K562 (cell line): ENCODE data around the gene SLC36A3. TPM values are rescaled to one million over a fixed set of nuclear protein-coding genes. Genes with fewer than 3 reads are reported as not detected.

Source experiments
- ATAC-seq: fragments of 200-7000 bp; cut with Tn5 transposase; 3 replicates; pipeline ENCODE4 v1.9.1; 2020; ENCODE audit warnings: moderate library complexity
- BruUV-seq: library from RNA; stranded (reverse); fragments of 400-500 nt; replicated peaks from 2 replicates; lab custom pipeline; 2021; lab: Mats Ljungman, UMichigan
- CTCF ChIA-PET: fragments of 300-600 bp; formaldehyde crosslinking; extraction: SDS; loops from one replicate; lab custom pipeline; 2021; ENCODE audit warnings: low intra/inter-chr PET ratio; lab: Yijun Ruan, JAX
- POLR2A ChIA-PET: fragments of 300-600, 350-650 bp; sonication (Branson Sonifier 250); formaldehyde crosslinking; extraction: SDS; loops from one replicate; lab custom pipeline; 2021; ENCODE audit warnings: antibody characterized with exemption, inconsistent platforms; lab: Yijun Ruan, JAX
- DNase-seq, 4 experiments: peaks; one replicate each; pipeline versions ENCODE4 v3.0.0 to v3.0.0-alpha.2; 2011 to 2018; ENCODE audit warnings: low spot score in 3 of 4, mixed read lengths in 3 of 4; ENCODE audit errors: extremely low read depth in 1 of 4
- FAIRE-seq: peaks from 2 replicates; lab custom pipeline; 2011; peaks lifted over from hg19 to GRCh38; lab: Jason Lieb, UNC
- H2AFZ ChIP-seq: 2 replicates; pipeline ENCODE4 v1.6.0; 2011; ENCODE audit warnings: low read depth, low read length, control low read depth, inconsistent platforms
- H3K27ac ChIP-seq: fragments of 200-600 bp; 3 replicates; pipeline ENCODE4 v1.8.0; 2011; ENCODE audit warnings: low read depth, mild to moderate bottlenecking, control low read depth, inconsistent platforms, low read length, moderate library complexity, mixed read lengths; ENCODE audit errors: extremely low read depth
- H3K27me3 ChIP-seq, 2 experiments: fragments of 300-600 bp in 1 of 2; 2 replicates in 1 of 2; 3 replicates in 1 of 2; pipeline versions ENCODE4 v1.6.0 to v1.8.0; 2011; ENCODE audit warnings: inconsistent platforms in 2 of 2, low read length in 2 of 2, mild to moderate bottlenecking in 1 of 2, mixed read lengths in 1 of 2, moderate library complexity in 1 of 2; ENCODE audit not compliant: control insufficient read depth in 2 of 2, insufficient read depth in 2 of 2
- H3K36me3 ChIP-seq: fragments of 300-600 bp; 3 replicates; pipeline ENCODE4 v1.8.0; 2011; ENCODE audit warnings: mild to moderate bottlenecking, low read length, inconsistent platforms; ENCODE audit not compliant: control insufficient read depth, insufficient read depth
- H3K4me1 ChIP-seq, 2 experiments: fragments of 200-600 bp in 1 of 2; replicated peaks in 1 of 2; 2 replicates in 1 of 2; 3 replicates in 1 of 2; pipeline versions ENCODE4 v1.5.1 to v1.8.0; 2011; ENCODE audit warnings: inconsistent platforms in 2 of 2, low read length in 2 of 2, mild to moderate bottlenecking in 1 of 2, mixed read lengths in 1 of 2, moderate library complexity in 1 of 2; ENCODE audit not compliant: control insufficient read depth in 2 of 2, insufficient read depth in 2 of 2
- H3K4me2 ChIP-seq: 2 replicates; pipeline ENCODE4 v1.6.1; 2011; ENCODE audit warnings: low read length, control low read depth, inconsistent platforms, mixed read lengths; ENCODE audit not compliant: insufficient read depth
- H3K4me3 ChIP-seq: fragments of 200-600 bp; sonication (generic), shearing (Covaris generic); 2 replicates; pipeline ENCODE4 v1.5.1; 2016; ENCODE audit warnings: control low read depth, inconsistent platforms
- H3K79me2 ChIP-seq: fragments of 200-600 bp; 3 replicates; pipeline ENCODE4 v1.8.0; 2011; ENCODE audit warnings: low read length, inconsistent platforms; ENCODE audit not compliant: control insufficient read depth, insufficient read depth
- H3K9ac ChIP-seq, 2 experiments: 2 replicates each; pipeline versions ENCODE4 v1.6.0 to v1.6.1; 2011; ENCODE audit warnings: low read depth in 2 of 2, low read length in 2 of 2, control low read depth in 1 of 2, inconsistent platforms in 1 of 2, mild to moderate bottlenecking in 1 of 2, mixed read lengths in 1 of 2; ENCODE audit not compliant: insufficient read depth in 1 of 2
- H3K9me1 ChIP-seq: one replicate; pipeline ENCODE4 v1.6.0; 2011; ENCODE audit warnings: inconsistent platforms, mild to moderate bottlenecking, low read length, moderate library complexity; ENCODE audit not compliant: control insufficient read depth, insufficient read depth
- H3K9me3 ChIP-seq: replicated peaks from 2 replicates; pipeline ENCODE4 v1.5.1; 2011; ENCODE audit warnings: low read depth, low read length, inconsistent platforms; ENCODE audit not compliant: control insufficient read depth, insufficient read depth
- H4K20me1 ChIP-seq: replicated peaks from 2 replicates; pipeline ENCODE4 v1.6.1; 2011; ENCODE audit warnings: low read length, inconsistent platforms, mixed read lengths; ENCODE audit not compliant: control insufficient read depth, insufficient read depth
- BCL6 ChIP-seq: fragments of 250-450 bp; sonication (Bioruptor Pico); IDR thresholded peaks from 2 replicates; pipeline ENCODE4 v1.4.0; 2020
- BRF2 ChIP-seq: IDR thresholded peaks from 3 replicates; pipeline ENCODE4 v1.6.1; 2011; ENCODE audit warnings: borderline replicate concordance, mild to moderate bottlenecking; ENCODE audit not compliant: insufficient read length, insufficient read depth
- CHD2 ChIP-seq: IDR thresholded peaks from 2 replicates; pipeline ENCODE4 v1.6.1; 2011; ENCODE audit warnings: low read depth, low read length
- CREM ChIP-seq: IDR thresholded peaks from 2 replicates; pipeline ENCODE4 v1.6.1; 2014; ENCODE audit warnings: antibody characterized with exemption, low read depth
- CTBP1 ChIP-seq: fragments of 450-650 bp; IDR thresholded peaks from 2 replicates; pipeline ENCODE4 v1.6.1; 2016; ENCODE audit warnings: borderline replicate concordance
- DACH1 ChIP-seq: fragments of 450-650 bp; IDR thresholded peaks from 2 replicates; pipeline ENCODE4 v1.6.1; 2018; ENCODE audit not compliant: partially characterized antibody
- JUND ChIP-seq, 2 experiments: IDR thresholded peaks; 2 replicates in 1 of 2; 3 replicates in 1 of 2; pipeline ENCODE4 v1.6.1; 2011; ENCODE audit warnings: borderline replicate concordance in 2 of 2, low read depth in 2 of 2, low read length in 2 of 2, improper control_type of control experiment in 1 of 2, missing biosample characterization in 1 of 2, missing genetic modification characterization in 1 of 2, missing genetic modification reagents in 1 of 2
- MXD1 ChIP-seq: fragments of 250-450 bp; sonication (Bioruptor Pico); IDR thresholded peaks from 2 replicates; pipeline ENCODE4 v1.8.0; 2021; ENCODE audit warnings: borderline replicate concordance, mild to moderate bottlenecking, moderate library complexity; ENCODE audit not compliant: poor library complexity, severe bottlenecking
- NCOA4 ChIP-seq: fragments of 450-650 bp; IDR thresholded peaks from 2 replicates; pipeline ENCODE4 v1.6.1; 2018; ENCODE audit warnings: mild to moderate bottlenecking; ENCODE audit not compliant: partially characterized antibody
- RAD21 ChIP-seq, 2 experiments: fragments of 250-450 bp in 1 of 2; fragments of 450-650 bp in 1 of 2; sonication (Bioruptor Pico) in 1 of 2; formaldehyde crosslinking in 1 of 2; IDR thresholded peaks in 1 of 2; conservative IDR thresholded peaks in 1 of 2; 2 replicates each; pipeline versions ENCODE4 v1.4.0 to v1.8.0; 2020 to 2022; ENCODE audit warnings: mild to moderate bottlenecking in 2 of 2, moderate library complexity in 1 of 2
- RCOR1 ChIP-seq, 2 experiments: IDR thresholded peaks; 2 replicates each; pipeline ENCODE4 v1.6.1; 2012; ENCODE audit warnings: low read depth in 2 of 2, low read length in 2 of 2, borderline replicate concordance in 1 of 2, improper control_type of control experiment in 1 of 2
- RFX5 ChIP-seq: IDR thresholded peaks from 2 replicates; pipeline ENCODE4 v1.6.1; 2011; ENCODE audit warnings: low read depth, mild to moderate bottlenecking, improper control_type of control experiment, low read length
- SETDB1 ChIP-seq: IDR thresholded peaks from one replicate; pipeline ENCODE4 v1.6.1; 2012; ENCODE audit warnings: low read length, control low read depth, inconsistent platforms
- SIN3A ChIP-seq, 2 experiments: fragments of 150-350 bp in 1 of 2; IDR thresholded peaks; 2 replicates each; pipeline ENCODE4 v1.6.1; 2011 to 2016; ENCODE audit warnings: borderline replicate concordance in 2 of 2, low read depth in 2 of 2, low read length in 2 of 2, mild to moderate bottlenecking in 2 of 2, moderate library complexity in 2 of 2; ENCODE audit not compliant: control insufficient read depth in 1 of 2
- THAP7 ChIP-seq: fragments of 250-450 bp; sonication (Bioruptor Pico); IDR thresholded peaks from 2 replicates; pipeline ENCODE4 v1.5.0; 2021
- ZNF212 ChIP-seq: fragments of 450-650 bp; formaldehyde crosslinking; IDR thresholded peaks from 2 replicates; pipeline ENCODE4 v1.4.0; 2020; ENCODE audit warnings: mild to moderate bottlenecking
- ZNF324 ChIP-seq: fragments of 250-450 bp; sonication (Bioruptor Pico); IDR thresholded peaks from 2 replicates; pipeline ENCODE4 v1.4.0; 2020; ENCODE audit warnings: mild to moderate bottlenecking
- ZNF384 ChIP-seq: IDR thresholded peaks from 2 replicates; pipeline ENCODE4 v1.6.1; 2012; ENCODE audit warnings: low read depth, low read length, improper control_type of control experiment
- ZNF695 ChIP-seq: fragments of 450-650 bp; formaldehyde crosslinking; IDR thresholded peaks from 2 replicates; pipeline ENCODE4 v1.4.0; 2020; ENCODE audit warnings: mild to moderate bottlenecking, moderate library complexity
- WGBS: fragments of 100-300 bp; shearing (Covaris generic); methylation state at CpG from one replicate; pipeline ENCODE4 v1.1.6; 2016; ENCODE audit warnings: low coverage, mixed read lengths; ENCODE audit not compliant: insufficient coverage; ENCODE audit errors: missing lambda C conversion rate; 5-methylcytosine and 5-hydroxymethylcytosine counted together
- in situ Hi-C: fragments of 300-500 bp; cut with MboI; formaldehyde crosslinking; loops from 4 replicates; pipeline ENCODE4 v1.15.0; 2018; ENCODE audit warnings: inconsistent platforms, mixed read lengths
- intact Hi-C: fragments of 100-400 bp; cut with micrococcal nuclease; formaldehyde crosslinking; loops from 2 replicates; pipeline ENCODE4 v1.14.2; 2022
- polyA plus RNA-seq, 8 experiments: library from polyadenylated mRNA; depleted of rRNA in 4 of 8; stranded (reverse) in 5 of 8; unstranded in 3 of 8; fragments of >200 nt; fragmentation: Nextera tagmentation in 2 of 8; fragmentation: Illumina TruSeq in 1 of 8; extraction: Ambion mirVana in 2 of 8; extraction: Trizol in 1 of 8; gene quantifications; 2 replicates each; pipeline versions ENCODE4 v1.2.1 to v1.2.3, GENCODE V29; 2011 to 2014; ENCODE audit warnings: inconsistent platforms in 1 of 8, missing spikeins in 1 of 8
- total RNA-seq, 7 experiments: library from RNA; depleted of rRNA in 6 of 7; stranded (reverse); fragments of >200 nt in 6 of 7; fragmentation: Illumina TruSeq in 2 of 7; extraction: Trizol in 2 of 7; gene quantifications; 2 replicates each; pipeline versions ENCODE4 v1.2.1 to v1.2.3, GENCODE V29; 2011 to 2021; ENCODE audit warnings: low replicate concordance in 1 of 7

SLC36A3 gene
- total and polyA plus RNA-seq, 9 of the 15 experiments (the other 6 are each of a cell fraction or from before 2014, with no cell fraction given) = not detected

- Histone ChIP-seq H3K79me2 (no peaks in the 10 kb centered on the region), H4K20me1 (no peaks in the 10 kb centered on the region), H3K36me3 (no peaks in the 10 kb centered on the region), H3K9ac (no peak overlapping the region), H3K4me3 (no peak overlapping the region), H3K4me2 (no peak overlapping the region), H3K27ac (no peak overlapping the region), H2AFZ (no peak overlapping the region), H3K27me3 (peaks cover 0 to 22% of the 10 kb centered on the region in 2 experiments; a peak in 3 of 5 replicates), H3K4me1 (peaks cover 0 to 6% of the 10 kb centered on the region in 2 experiments; a peak in 3 of 5 replicates), H3K9me3 (no peaks in the 10 kb centered on the region), H3K9me1 (no peaks in the 10 kb centered on the region)
- POLR2A ChIA-PET = interaction anchor here (0.7 to 0.8 kb wide), 2 partner anchors 8 to 113 kb away, joined by 3 read pairs; no protein-coding TSS in a partner anchor
- CTCF ChIA-PET = interaction anchor here (0.6 to 3.6 kb wide), 2 partner anchors 113 to 189 kb away, joined by 3 to 17 read pairs; no protein-coding TSS in a partner anchor
- intact Hi-C loops (loop anchor here (1.0 to 2.0 kb wide), 4 partner anchors 75 to 237 kb away; no protein-coding TSS in a partner anchor), in situ Hi-C loops (loop anchor here (5.0 kb wide), 2 partner anchors 67 to 117 kb away; no protein-coding TSS in a partner anchor)
- no TSS peak for BruUV-seq
- ATAC-seq = peak; percentile 95
- WGBS = 14% methylated on average over 17 of the region's 17 CpGs
- peak; percentile 75 to 83 (median 78) for DNase-seq
- FAIRE-seq = peak; percentile 85
- TF ChIP-seq BRF2 = no peak
- peak; percentile 85 to 90 for TF ChIP-seq RAD21 (CRISPR knock-in tag; conservative IDR thresholded peaks at IDR 0.05 in 1 of 2, IDR thresholded peaks at IDR 0.05 in 1 of 2)
- no peak for TF ChIP-seq RFX5
- no peak for TF ChIP-seq SETDB1
- TF ChIP-seq ZNF695 (CRISPR knock-in tag) = no peak
- no peak for TF ChIP-seq ZNF324 (CRISPR knock-in tag)
- TF ChIP-seq RCOR1 (IDR thresholded peaks at IDR 0.05; ENCODE audit: borderline replicate concordance in 1 of 2, low read depth in 2 of 2, low read length in 2 of 2) = peak in 1 of 2 experiments; percentile 58; a peak in 1 of 4 replicates
- TF ChIP-seq MXD1 (CRISPR knock-in tag) = no peak
- no peak for TF ChIP-seq THAP7 (CRISPR knock-in tag)
- TF ChIP-seq CHD2 = no peak
- TF ChIP-seq CTBP1 = no peak
- no peak for TF ChIP-seq ZNF212 (CRISPR knock-in tag)
- TF ChIP-seq JUND (IDR thresholded peaks at IDR 0.05; ENCODE audit: borderline replicate concordance, low read depth, low read length) = 0 out of 2 replicates have a peak, but pooled peaks have one; percentile 10
- TF ChIP-seq JUND (tag; IDR thresholded peaks at IDR 0.05; ENCODE audit: borderline replicate concordance, low read depth, low read length) = no peak
- peak; percentile 35; the same call in 1 of the 2 replicates for TF ChIP-seq CREM
- no peak for TF ChIP-seq NCOA4
- TF ChIP-seq BCL6 = no peak
- TF ChIP-seq SIN3A (IDR thresholded peaks at IDR 0.05; ENCODE audit: borderline replicate concordance in 2 of 2, control insufficient read depth in 1 of 2, low read depth in 2 of 2, low read length in 2 of 2) = no peak
- 0 out of 2 replicates have a peak, but pooled peaks have one; percentile 11 for TF ChIP-seq ZNF384
- TF ChIP-seq DACH1 = no peak
Observed at GRCh38 chr5:151239237-151239861, 64.2 kb downstream of the SLC36A3 start.
